Psoas muscle (tissue), 8 donors: ENCODE results near the gene SUPT6H. TPM values are rescaled to one million over a fixed set of nuclear protein-coding genes. Genes with fewer than 3 reads are reported as not detected.

Experiments used
- ATAC-seq, 4 donors: fragments of 200-7000 bp; cut with Tn5 transposase; one replicate each; pipeline ENCODE4 v1.9.1; 2020; ENCODE audit warnings: moderate library complexity in 3 of 4, mild to moderate bottlenecking in 2 of 4
- DNase-seq, 2 donors: peaks; one replicate each; pipeline ENCODE4 v3.0.0-alpha.2; 2020
- H3K27ac ChIP-seq: fragments of 200-600 bp; one replicate; pipeline ENCODE4 v1.8.0; 2022
- H3K27me3 ChIP-seq, 3 donors: fragments of 200-600 bp in 1 of 3; one replicate each; pipeline versions ENCODE4 v1.6.1 to v1.8.0; 2013 to 2022; ENCODE audit warnings: low read length in 2 of 3, mild to moderate bottlenecking in 2 of 3, moderate library complexity in 1 of 3; ENCODE audit not compliant: insufficient read depth in 3 of 3
- H3K36me3 ChIP-seq, 2 donors: fragments of 200-600 bp in 1 of 2; one replicate each; pipeline versions ENCODE4 v1.6.1 to v1.8.0; 2013 to 2022; ENCODE audit warnings: low read depth in 1 of 2, mild to moderate bottlenecking in 1 of 2, moderate library complexity in 1 of 2; ENCODE audit not compliant: insufficient read depth in 1 of 2
- H3K4me1 ChIP-seq: fragments of 200-600 bp; one replicate; pipeline ENCODE4 v1.8.0; 2022
- H3K4me3 ChIP-seq: fragments of 200-600 bp; one replicate; pipeline ENCODE4 v1.8.0; 2022; ENCODE audit warnings: mild to moderate bottlenecking
- H3K9me3 ChIP-seq: fragments of 200-600 bp; one replicate; pipeline ENCODE4 v1.8.0; 2022
- WGBS, 3 donors: extraction: QIAGEN DNeasy Blood & Tissue Kit; methylation state at CpG; one replicate each; pipeline versions ENCODE4 v1.1.6 to v1.1.7; 2013; 5-methylcytosine and 5-hydroxymethylcytosine counted together
- intact Hi-C, 2 donors: fragments of 100-400 bp; cut with DNase I; formaldehyde crosslinking; loops; one replicate each; pipeline versions ENCODE4 v1.11.0 to v1.14.2; 2022
- polyA plus RNA-seq, 3 donors: library from polyadenylated mRNA; stranded (reverse); fragments of 200-250 nt; gene quantifications; one replicate each; pipeline ENCODE4 v1.2.3, GENCODE V29; 2013
- total RNA-seq, 4 donors: library from RNA; stranded (reverse); fragmentation: NEBNext Ultra II Directional in 2 of 4; extraction: Animal tissue kit (Norgen Biotek cat#: 25700) in 2 of 4; gene quantifications; one replicate each; pipeline versions ENCODE4 v1.2.1 to v1.2.4, GENCODE V29; 2021 to 2023
- TF ChIP-seq, protein P1 (sequence below): fragments of 200-600 bp; IDR thresholded peaks from one replicate; pipeline ENCODE4 v1.8.0; 2022; ENCODE audit warnings: antibody characterized with exemption
- donor health status: healthy with polysubstance abuse.
- donor health status: DM: no; HTN: no; CAD: no; lungs with moderate emphysema.
- donor health status: Bipolar disorder and iron deficiency.
- donor health status: healthy.
- donor health status: DM: yes; HTN: yes; CAD: no.
- donor health status: DM: no; HTN: no; CAD: no.
- donor health status: DM: no; HTN: no; CAD: no.
- donor health status: DM: yes; HTN: yes; CAD: no.

SUPT6H gene
- total and polyA plus RNA-seq, 7 donors: 28.6 to 77.4 (median 67.0) TPM

DNA sequence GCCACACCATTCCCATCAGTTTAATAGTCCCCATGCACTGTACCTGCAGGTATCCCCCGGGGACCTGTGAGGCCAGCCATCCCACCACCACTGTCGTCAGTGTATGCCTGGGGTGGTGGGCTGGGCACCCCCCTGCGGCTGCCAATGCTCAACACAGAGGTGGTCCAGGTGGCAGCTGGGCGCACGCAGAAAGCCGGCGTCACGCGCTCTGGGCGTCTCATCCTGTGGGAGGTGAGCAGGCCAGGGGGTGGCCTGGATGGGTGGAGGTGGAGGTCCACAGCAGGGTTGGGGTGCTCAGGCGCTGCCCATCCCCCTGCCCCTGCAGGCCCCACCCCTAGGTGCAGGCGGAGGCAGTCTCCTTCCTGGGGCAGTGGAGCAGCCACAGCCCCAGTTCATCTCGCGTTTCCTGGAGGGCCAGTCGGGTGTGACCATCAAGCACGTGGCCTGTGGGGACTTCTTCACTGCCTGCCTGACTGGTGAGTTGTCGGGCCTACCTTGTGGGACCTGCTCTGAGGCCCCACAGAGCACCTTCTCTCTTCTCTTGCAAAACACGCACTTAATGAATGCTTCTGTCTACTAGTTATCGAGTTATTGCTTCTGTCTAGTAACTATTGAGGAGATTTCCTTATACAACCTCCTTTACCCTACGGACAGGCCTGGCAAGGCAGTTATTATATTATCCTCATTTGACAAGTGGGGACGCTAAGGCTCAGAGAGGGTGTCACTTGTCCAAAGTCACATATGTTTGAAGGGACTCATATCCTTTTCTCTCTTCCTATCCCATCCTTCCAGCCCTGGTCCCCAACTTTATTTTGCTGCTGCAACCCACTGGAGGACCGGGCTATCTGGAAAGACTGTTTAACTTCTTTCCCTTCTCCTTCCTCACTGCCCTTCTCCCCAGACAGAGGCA, 76.0 kb downstream of the SUPT6H start:
- H3K27me3 ChIP-seq: no peaks in the 10 kb centered on the region
- H3K4me1 ChIP-seq: peaks cover 5% of the 10 kb centered on the region
- TF ChIP-seq, protein P1, sequence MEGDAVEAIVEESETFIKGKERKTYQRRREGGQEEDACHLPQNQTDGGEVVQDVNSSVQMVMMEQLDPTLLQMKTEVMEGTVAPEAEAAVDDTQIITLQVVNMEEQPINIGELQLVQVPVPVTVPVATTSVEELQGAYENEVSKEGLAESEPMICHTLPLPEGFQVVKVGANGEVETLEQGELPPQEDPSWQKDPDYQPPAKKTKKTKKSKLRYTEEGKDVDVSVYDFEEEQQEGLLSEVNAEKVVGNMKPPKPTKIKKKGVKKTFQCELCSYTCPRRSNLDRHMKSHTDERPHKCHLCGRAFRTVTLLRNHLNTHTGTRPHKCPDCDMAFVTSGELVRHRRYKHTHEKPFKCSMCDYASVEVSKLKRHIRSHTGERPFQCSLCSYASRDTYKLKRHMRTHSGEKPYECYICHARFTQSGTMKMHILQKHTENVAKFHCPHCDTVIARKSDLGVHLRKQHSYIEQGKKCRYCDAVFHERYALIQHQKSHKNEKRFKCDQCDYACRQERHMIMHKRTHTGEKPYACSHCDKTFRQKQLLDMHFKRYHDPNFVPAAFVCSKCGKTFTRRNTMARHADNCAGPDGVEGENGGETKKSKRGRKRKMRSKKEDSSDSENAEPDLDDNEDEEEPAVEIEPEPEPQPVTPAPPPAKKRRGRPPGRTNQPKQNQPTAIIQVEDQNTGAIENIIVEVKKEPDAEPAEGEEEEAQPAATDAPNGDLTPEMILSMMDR: no peak
- intact Hi-C loops: no loop called here
- H3K9me3 ChIP-seq: no peaks in the 10 kb centered on the region
- H3K27ac ChIP-seq: no peak overlapping the region
- H3K36me3 ChIP-seq: no peaks in the 10 kb centered on the region
- ATAC-seq (no peak), DNase-seq (peak in 1 of 2 donors; percentile 36)
- 84 to 91% (median 89%) methylated on average over 22 of the region's 22 CpGs for WGBS, 3 donors
- H3K4me3 ChIP-seq: no peak overlapping the region

GRCh38 chr17:28738680-28739384, 76.8 kb downstream of the SUPT6H start:
- ATAC-seq (no peak), DNase-seq (peak in 1 of 2 donors; percentile 46)
- Histone ChIP-seq H3K27me3 (no peaks in the 10 kb centered on the region), H3K9me3 (no peaks in the 10 kb centered on the region), H3K27ac (no peak overlapping the region), H3K4me3 (no peak overlapping the region), H3K36me3 (no peaks in the 10 kb centered on the region), H3K4me1 (peaks cover 11% of the 10 kb centered on the region)
- intact Hi-C loops: no loop called here
- 88 to 91% (median 89%) methylated on average over 10 of the region's 10 CpGs for WGBS, 3 donors
- TF ChIP-seq, protein P1: no peak

- DNase-seq (peak in 1 of 2 donors; percentile 12), ATAC-seq (no peak)
- Histone ChIP-seq H3K4me3 (no peak overlapping the region), H3K36me3 (no peaks in the 10 kb centered on the region), H3K4me1 (peaks cover 16% of the 10 kb centered on the region), H3K9me3 (no peaks in the 10 kb centered on the region), H3K27me3 (no peaks in the 10 kb centered on the region), H3K27ac (no peak overlapping the region)
- TF ChIP-seq, protein P1: no peak
- WGBS, 3 donors: 74 to 89% (median 87%) methylated on average over 10 of the region's 10 CpGs
- intact Hi-C loops: no loop called here
Observed at GRCh38 chr17:28740406-28741357, 78.7 kb downstream of the SUPT6H start.
